ENCODE data around the gene TRIP4. TPM values are rescaled to one million over a fixed set of nuclear protein-coding genes. Genes with fewer than 3 reads are reported as not detected.

Gene TRIP4
- total and polyA plus RNA-seq, 2 donors from 2014 or later = 29.8 to 33.1 TPM

GRCh38 chr15:64466408-64467141 is 78.9 kb downstream of the TRIP4 start:
- no peak for TF ChIP-seq CTCF (IDR thresholded peaks at IDR 0.05; ENCODE audit: borderline replicate concordance, extremely low read depth, insufficient read depth)
- no peak overlapping the region for H3K27ac ChIP-seq (ENCODE audit: low read depth in 2 of 2, low read length in 2 of 2)
- no peak overlapping the region for H3K9ac ChIP-seq (ENCODE audit: low read length in 3 of 3)
- H3K4me3 ChIP-seq (ENCODE audit: low read length in 3 of 3) = no peak overlapping the region
- H3K27me3 ChIP-seq (ENCODE audit: control insufficient read depth, insufficient read depth, low read length) = no peaks in the 10 kb centered on the region
- peaks cover 0 to 25% (median 15%) of the 10 kb centered on the region in 3 donors for H3K4me1 ChIP-seq (ENCODE audit: control insufficient read depth in 2 of 3, insufficient read depth in 2 of 3, low read depth in 1 of 3, low read length in 3 of 3)
- peaks cover 0 to 3% (median 0%) of the 10 kb centered on the region in 3 donors for H3K36me3 ChIP-seq (ENCODE audit: control insufficient read depth in 2 of 3, insufficient read depth in 3 of 3, low read length in 3 of 3)
- intact Hi-C loops (cut with DNase I) = no loop called here
- DNase-seq (no peak), FAIRE-seq (no peak)
- H3K9me3 ChIP-seq (ENCODE audit: control insufficient read depth in 2 of 3, insufficient read depth in 1 of 3, low read length in 3 of 3) = no peaks in the 10 kb centered on the region

- no peak for FAIRE-seq
- no peaks in the 10 kb centered on the region for H3K9me3 ChIP-seq (ENCODE audit: control insufficient read depth in 2 of 3, insufficient read depth in 1 of 3, low read length in 3 of 3)
- H3K27ac ChIP-seq (ENCODE audit: low read depth in 2 of 2, low read length in 2 of 2) = no peak overlapping the region
- H3K27me3 ChIP-seq (ENCODE audit: control insufficient read depth, insufficient read depth, low read length) = no peaks in the 10 kb centered on the region
- intact Hi-C loops (cut with DNase I) = no loop called here
- TF ChIP-seq CTCF (IDR thresholded peaks at IDR 0.05; ENCODE audit: borderline replicate concordance, extremely low read depth, insufficient read depth) = no peak
- peaks cover 0 to 3% (median 0%) of the 10 kb centered on the region in 3 donors for H3K36me3 ChIP-seq (ENCODE audit: control insufficient read depth in 2 of 3, insufficient read depth in 3 of 3, low read length in 3 of 3)
- no peak overlapping the region for H3K4me3 ChIP-seq (ENCODE audit: low read length in 3 of 3)
- H3K4me1 ChIP-seq (ENCODE audit: control insufficient read depth in 2 of 3, insufficient read depth in 2 of 3, low read depth in 1 of 3, low read length in 3 of 3) = no peaks in the 10 kb centered on the region
- H3K9ac ChIP-seq (ENCODE audit: low read length in 3 of 3) = no peak overlapping the region
- no peak for DNase-seq
Measured at GRCh38 chr15:64472161-64472560, 84.5 kb downstream of the TRIP4 start.

- H3K27ac ChIP-seq (ENCODE audit: low read depth in 2 of 2, low read length in 2 of 2) = no peak overlapping the region
- H3K9me3 ChIP-seq (ENCODE audit: control insufficient read depth in 2 of 3, insufficient read depth in 1 of 3, low read length in 3 of 3) = no peaks in the 10 kb centered on the region
- H3K27me3 ChIP-seq (ENCODE audit: control insufficient read depth, insufficient read depth, low read length) = no peaks in the 10 kb centered on the region
- DNase-seq (no peak), FAIRE-seq (no peak)
- intact Hi-C loops (cut with DNase I) = no loop called here
- H3K4me3 ChIP-seq (ENCODE audit: low read length in 3 of 3) = no peak overlapping the region
- no peak for TF ChIP-seq CTCF (IDR thresholded peaks at IDR 0.05; ENCODE audit: borderline replicate concordance, extremely low read depth, insufficient read depth)
- H3K36me3 ChIP-seq (ENCODE audit: control insufficient read depth in 2 of 3, insufficient read depth in 3 of 3, low read length in 3 of 3) = peaks cover 0 to 3% (median 0%) of the 10 kb centered on the region in 3 donors
- no peak overlapping the region for H3K9ac ChIP-seq (ENCODE audit: low read length in 3 of 3)
- no peaks in the 10 kb centered on the region for H3K4me1 ChIP-seq (ENCODE audit: control insufficient read depth in 2 of 3, insufficient read depth in 2 of 3, low read depth in 1 of 3, low read length in 3 of 3)
Measured at GRCh38 chr15:64474846-64475245, 87.2 kb downstream of the TRIP4 start.
